OCI-LY3 (cell line): ENCODE data around the gene SPTBN2.

Source experiments
- H2AFZ ChIP-seq: fragments of 200-600, 300-600 bp; shearing (Covaris generic); 2 replicates; pipeline ENCODE4 v1.6.0; 2014; ENCODE audit warnings: antibody characterized with exemption, low read depth, low read length
- H3K27ac ChIP-seq: fragments of 200-600, 300-600 bp; sonication (generic); 2 replicates; pipeline ENCODE4 v1.5.1; 2014; ENCODE audit warnings: mild to moderate bottlenecking, low read length, moderate library complexity, mixed read lengths
- H3K27me3 ChIP-seq: fragments of 200-600, 300-600 bp; sonication (generic); 2 replicates; pipeline ENCODE4 v1.6.1; 2014; ENCODE audit warnings: low read depth, low read length, mixed read lengths
- H3K36me3 ChIP-seq: fragments of 200-600, 300-600 bp; sonication (generic); replicated peaks from 2 replicates; pipeline ENCODE3; 2014; ENCODE audit warnings: low read depth, low read length, mixed read lengths
- H3K4me1 ChIP-seq: fragments of 300-600, 200-600 bp; sonication (generic); 2 replicates; pipeline ENCODE4 v1.6.1; 2014; ENCODE audit warnings: low read length, mixed read lengths
- H3K4me2 ChIP-seq: fragments of 200-600, 300-600 bp; sonication (generic); 2 replicates; pipeline ENCODE4 v1.6.1; 2014; ENCODE audit warnings: low read length, mixed read lengths
- H3K4me3 ChIP-seq: fragments of 300-600, 200-600 bp; sonication (generic); 2 replicates; pipeline ENCODE4 v1.5.1; 2014; ENCODE audit warnings: antibody characterized with exemption, mild to moderate bottlenecking, low read length, moderate library complexity
- H3K79me2 ChIP-seq: fragments of 300-600, 200-600 bp; shearing (Covaris generic); 2 replicates; pipeline ENCODE4 v1.6.1; 2014; ENCODE audit warnings: mild to moderate bottlenecking, low read length, mixed read lengths
- H3K9ac ChIP-seq: fragments of 300-600, 200-600 bp; shearing (Covaris generic); 2 replicates; pipeline ENCODE4 v1.6.0; 2014; ENCODE audit warnings: mild to moderate bottlenecking, low read length, moderate library complexity
- H3K9me3 ChIP-seq: fragments of 200-600, 300-600 bp; shearing (Covaris generic); 2 replicates; pipeline ENCODE4 v1.6.1; 2014; ENCODE audit warnings: low read length, mixed read lengths; ENCODE audit not compliant: insufficient read depth
- H4K20me1 ChIP-seq: fragments of 200-600, 300-600 bp; sonication (generic); 2 replicates; pipeline ENCODE4 v1.6.1; 2016; ENCODE audit warnings: low read length, mixed read lengths; ENCODE audit not compliant: insufficient read depth
- EZH2phosphoT487 ChIP-seq: fragments of 200-600 bp; shearing (Covaris generic); IDR thresholded peaks from 2 replicates; pipeline ENCODE4 v1.6.1; 2018; ENCODE audit warnings: antibody characterized with exemption, mixed run types, low read depth
- TF ChIP-seq, protein P1 (sequence below): fragments of 200-600, 300-600 bp; sonication (generic); IDR thresholded peaks from 2 replicates; pipeline ENCODE4 v1.5.1; 2014; ENCODE audit warnings: antibody characterized with exemption, low read length, low read depth

Gene SPTBN2

GRCh38 chr11:66713746-66714480 lies 15.1 kb downstream of the SPTBN2 start:
- H3K79me2 ChIP-seq: no peaks in the 10 kb centered on the region
- H4K20me1 ChIP-seq: no peaks in the 10 kb centered on the region
- TF ChIP-seq, protein P1, sequence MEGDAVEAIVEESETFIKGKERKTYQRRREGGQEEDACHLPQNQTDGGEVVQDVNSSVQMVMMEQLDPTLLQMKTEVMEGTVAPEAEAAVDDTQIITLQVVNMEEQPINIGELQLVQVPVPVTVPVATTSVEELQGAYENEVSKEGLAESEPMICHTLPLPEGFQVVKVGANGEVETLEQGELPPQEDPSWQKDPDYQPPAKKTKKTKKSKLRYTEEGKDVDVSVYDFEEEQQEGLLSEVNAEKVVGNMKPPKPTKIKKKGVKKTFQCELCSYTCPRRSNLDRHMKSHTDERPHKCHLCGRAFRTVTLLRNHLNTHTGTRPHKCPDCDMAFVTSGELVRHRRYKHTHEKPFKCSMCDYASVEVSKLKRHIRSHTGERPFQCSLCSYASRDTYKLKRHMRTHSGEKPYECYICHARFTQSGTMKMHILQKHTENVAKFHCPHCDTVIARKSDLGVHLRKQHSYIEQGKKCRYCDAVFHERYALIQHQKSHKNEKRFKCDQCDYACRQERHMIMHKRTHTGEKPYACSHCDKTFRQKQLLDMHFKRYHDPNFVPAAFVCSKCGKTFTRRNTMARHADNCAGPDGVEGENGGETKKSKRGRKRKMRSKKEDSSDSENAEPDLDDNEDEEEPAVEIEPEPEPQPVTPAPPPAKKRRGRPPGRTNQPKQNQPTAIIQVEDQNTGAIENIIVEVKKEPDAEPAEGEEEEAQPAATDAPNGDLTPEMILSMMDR: no peak
- TF ChIP-seq EZH2phosphoT487: no peak
- no peak overlapping the region for H3K4me2 ChIP-seq
- no peak overlapping the region for H2AFZ ChIP-seq
- H3K4me3 ChIP-seq: no peak overlapping the region
- H3K4me1 ChIP-seq: no peaks in the 10 kb centered on the region
- H3K36me3 ChIP-seq: peaks cover 42% of the 10 kb centered on the region
- no peaks in the 10 kb centered on the region for H3K9me3 ChIP-seq
- H3K27me3 ChIP-seq: no peaks in the 10 kb centered on the region
- no peak overlapping the region for H3K27ac ChIP-seq
- no peak overlapping the region for H3K9ac ChIP-seq

- Histone ChIP-seq H3K4me2 (no peak overlapping the region), H3K4me1 (no peaks in the 10 kb centered on the region), H3K9ac (no peak overlapping the region), H3K36me3 (peaks cover 49% of the 10 kb centered on the region), H3K27me3 (no peaks in the 10 kb centered on the region), H3K4me3 (no peak overlapping the region), H4K20me1 (no peaks in the 10 kb centered on the region), H3K79me2 (no peaks in the 10 kb centered on the region), H2AFZ (no peak overlapping the region), H3K9me3 (no peaks in the 10 kb centered on the region), H3K27ac (no peak overlapping the region)
- TF ChIP-seq EZH2phosphoT487: no peak
- TF ChIP-seq, protein P1: no peak
Measured at GRCh38 chr11:66710384-66710930, 18.6 kb downstream of the SPTBN2 start.

DNA sequence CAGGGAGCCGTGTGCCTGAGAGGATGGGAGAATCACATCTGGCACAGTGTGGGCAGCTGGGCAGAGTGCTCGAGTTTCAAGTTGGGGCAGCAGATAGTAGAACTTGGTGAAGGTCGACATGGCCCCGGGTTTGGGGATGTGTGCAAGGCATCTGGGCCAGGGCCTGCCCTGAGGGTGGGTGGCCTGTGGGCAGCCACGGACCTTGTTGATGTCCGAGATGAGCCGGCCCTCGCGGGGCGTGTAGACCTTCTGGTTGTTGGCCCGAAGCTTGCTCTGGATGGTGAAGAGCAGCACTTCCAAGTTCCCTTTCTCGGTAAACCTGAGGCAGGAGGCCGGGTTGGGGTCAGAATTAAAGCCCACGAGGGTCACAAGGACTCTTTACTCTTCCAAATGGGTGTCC lies 20.3 kb downstream of the SPTBN2 start:
- no peaks in the 10 kb centered on the region for H3K79me2 ChIP-seq
- no peaks in the 10 kb centered on the region for H3K27me3 ChIP-seq
- H3K9ac ChIP-seq: no peak overlapping the region
- H3K36me3 ChIP-seq: peaks cover 35% of the 10 kb centered on the region
- H3K4me1 ChIP-seq: no peaks in the 10 kb centered on the region
- H3K27ac ChIP-seq: no peak overlapping the region
- H4K20me1 ChIP-seq: no peaks in the 10 kb centered on the region
- H3K4me3 ChIP-seq: no peak overlapping the region
- H2AFZ ChIP-seq: no peak overlapping the region
- H3K4me2 ChIP-seq: no peak overlapping the region
- no peaks in the 10 kb centered on the region for H3K9me3 ChIP-seq
- no peak for TF ChIP-seq EZH2phosphoT487
- TF ChIP-seq, protein P1: no peak

- no peak overlapping the region for H3K27ac ChIP-seq
- H3K79me2 ChIP-seq: no peaks in the 10 kb centered on the region
- no peak overlapping the region for H2AFZ ChIP-seq
- no peaks in the 10 kb centered on the region for H4K20me1 ChIP-seq
- TF ChIP-seq EZH2phosphoT487: no peak
- TF ChIP-seq, protein P1: no peak
- H3K9me3 ChIP-seq: no peaks in the 10 kb centered on the region
- no peaks in the 10 kb centered on the region for H3K27me3 ChIP-seq
- H3K4me2 ChIP-seq: no peak overlapping the region
- no peaks in the 10 kb centered on the region for H3K4me1 ChIP-seq
- H3K9ac ChIP-seq: no peak overlapping the region
- peaks cover 30% of the 10 kb centered on the region for H3K36me3 ChIP-seq
- no peak overlapping the region for H3K4me3 ChIP-seq
Measured at GRCh38 chr11:66708094-66708493, 20.9 kb downstream of the SPTBN2 start.
